Stimulated activated CD8-positive, alpha-beta memory T cell treated with anti-CD3 and anti-CD28 coated beads, Interleukin-4, amount 100 ng/mL, for 1 hour (primary cell): ENCODE measurements around the gene SMIM38.

Experiments used
- DNase-seq, 2 donors: peaks; one replicate each; pipeline ENCODE4 v3.0.0-alpha.2; 2020; ENCODE audit warnings: low read depth in 2 of 2, low spot score in 1 of 2

The SMIM38 gene

GRCh38 chr11:69155302-69156234, at the start of gene SMIM38:
TSS of gene SMIM38 (plus strand) at chr11:69155935. CDS start at chr11:69157847, 1,912 bp downstream.
- no peak for DNase-seq

GRCh38 chr11:69106031-69106811, 49.5 kb upstream of the SMIM38 start:
- DNase-seq = no peak

- no peak for DNase-seq
Observed at GRCh38 chr11:69107413-69107812, 48.3 kb upstream of the SMIM38 start.

- DNase-seq = no peak
Observed at GRCh38 chr11:69108030-69108429, 47.7 kb upstream of the SMIM38 start.

- no peak for DNase-seq
Observed at GRCh38 chr11:69108559-69108958, 47.2 kb upstream of the SMIM38 start.

- DNase-seq = no peak
Observed at GRCh38 chr11:69109101-69109500, 46.6 kb upstream of the SMIM38 start.

- no peak for DNase-seq
Observed at GRCh38 chr11:69110451-69110850, 45.3 kb upstream of the SMIM38 start.

- DNase-seq = no peak
Observed at GRCh38 chr11:69111624-69112542, 43.9 kb upstream of the SMIM38 start.

GRCh38 chr11:69113226-69113625, 42.5 kb upstream of the SMIM38 start:
- DNase-seq = no peak

GRCh38 chr11:69113646-69114340, 41.9 kb upstream of the SMIM38 start:
- DNase-seq = no peak

- DNase-seq = no peak
Observed at GRCh38 chr11:69114362-69114761, 41.4 kb upstream of the SMIM38 start.

GRCh38 chr11:69114811-69115523, 40.8 kb upstream of the SMIM38 start:
- DNase-seq = no peak

GRCh38 chr11:69115586-69116560, 39.9 kb upstream of the SMIM38 start:
- no peak for DNase-seq

- DNase-seq = no peak
Observed at GRCh38 chr11:69116671-69117070, 39.1 kb upstream of the SMIM38 start.

- no peak for DNase-seq
Observed at GRCh38 chr11:69119190-69119589, 36.5 kb upstream of the SMIM38 start.

GRCh38 chr11:69120096-69120875, 35.4 kb upstream of the SMIM38 start:
- no peak for DNase-seq

- no peak for DNase-seq
Observed at GRCh38 chr11:69121021-69121420, 34.7 kb upstream of the SMIM38 start.
